GM23338 (cell line): ENCODE results near the gene BRME1. TPM values are rescaled to one million over a fixed set of nuclear protein-coding genes. Genes with fewer than 3 reads are reported as not detected.

Source experiments
- ATAC-seq: fragments of 200-7000 bp; cut with Tn5 transposase; 3 replicates; pipeline ENCODE4 v1.9.1; 2020
- DNase-seq: peaks from one replicate; pipeline ENCODE4 v3.0.0-alpha.2; 2015; ENCODE audit warnings: low spot score
- H2AFZ ChIP-seq: fragments of 200-600 bp; sonication (generic); 2 replicates; pipeline ENCODE4 v1.8.0; 2016; ENCODE audit warnings: antibody characterized with exemption, mild to moderate bottlenecking, moderate library complexity
- H3F3A ChIP-seq: fragments of 200-600 bp; sonication (generic); replicated peaks from 2 replicates; pipeline ENCODE4 v1.8.0; 2017; ENCODE audit warnings: antibody characterized with exemption, mixed run types, low read depth
- H3K27ac ChIP-seq: fragments of 200-600 bp; sonication (generic); 2 replicates; pipeline ENCODE4 v1.6.1; 2016; ENCODE audit warnings: low read depth
- H3K27me3 ChIP-seq: fragments of 200-600 bp; sonication (generic); 2 replicates; pipeline ENCODE4 v1.8.0; 2016; ENCODE audit warnings: mild to moderate bottlenecking, mixed run types, moderate library complexity; ENCODE audit not compliant: insufficient read depth
- H3K36me3 ChIP-seq: fragments of 200-600 bp; sonication (generic); 2 replicates; pipeline ENCODE4 v1.8.0; 2016; ENCODE audit warnings: mild to moderate bottlenecking; ENCODE audit not compliant: insufficient read depth
- H3K4me1 ChIP-seq: fragments of 200-600 bp; sonication (generic); 2 replicates; pipeline ENCODE4 v1.8.0; 2016; ENCODE audit warnings: mild to moderate bottlenecking, moderate library complexity; ENCODE audit not compliant: insufficient read depth
- H3K4me2 ChIP-seq: fragments of 200-600 bp; sonication (generic); 2 replicates; pipeline ENCODE4 v1.7.1; 2017; ENCODE audit warnings: mixed run types
- H3K4me3 ChIP-seq: fragments of 200-600 bp; sonication (generic); 2 replicates; pipeline ENCODE4 v1.6.1; 2016; ENCODE audit warnings: mixed run types
- H3K79me2 ChIP-seq: fragments of 200-600 bp; sonication (generic); replicated peaks from 2 replicates; pipeline ENCODE4 v1.8.0; 2017; ENCODE audit warnings: mild to moderate bottlenecking; ENCODE audit not compliant: insufficient read depth
- H3K9me2 ChIP-seq: fragments of 200-600 bp; sonication (generic); 2 replicates; pipeline ENCODE4 v1.8.0; 2017; ENCODE audit not compliant: insufficient read depth
- H4K20me1 ChIP-seq: fragments of 200-600 bp; sonication (generic); replicated peaks from 2 replicates; pipeline ENCODE4 v1.8.0; 2017; ENCODE audit warnings: mild to moderate bottlenecking; ENCODE audit not compliant: insufficient read depth
- H3K27ac Mint-ChIP-seq: 2 replicates; pipeline ENCODE4 v1.8.0; 2020; ENCODE audit warnings: inconsistent platforms, mild to moderate bottlenecking, moderate library complexity, mixed read lengths
- H3K27me3 Mint-ChIP-seq: 3 replicates; pipeline ENCODE4 v1.8.0; 2022; ENCODE audit warnings: low read depth, mild to moderate bottlenecking, moderate library complexity, mixed read lengths, inconsistent platforms; ENCODE audit not compliant: insufficient read depth, poor library complexity
- H3K36me3 Mint-ChIP-seq: 3 replicates; pipeline ENCODE4 v1.8.0; 2021; ENCODE audit warnings: low read depth, mild to moderate bottlenecking, inconsistent platforms, moderate library complexity, mixed read lengths
- H3K4me1 Mint-ChIP-seq: 3 replicates; pipeline ENCODE4 v1.8.0; 2020; ENCODE audit warnings: mild to moderate bottlenecking, inconsistent platforms, mixed read lengths
- H3K4me3 Mint-ChIP-seq: 3 replicates; pipeline ENCODE4 v1.8.0; 2021; ENCODE audit warnings: moderate library complexity, mild to moderate bottlenecking, inconsistent platforms, mixed read lengths
- H3K9me3 Mint-ChIP-seq: 3 replicates; pipeline ENCODE4 v1.8.0; 2020; ENCODE audit warnings: moderate library complexity, mild to moderate bottlenecking, inconsistent platforms, mixed read lengths
- CREB1 ChIP-seq: fragments of 250-450 bp; sonication (Bioruptor Pico); IDR thresholded peaks from 2 replicates; pipeline ENCODE4 v1.5.0; 2020; ENCODE audit warnings: low read depth, mild to moderate bottlenecking, moderate library complexity
- CTCF ChIP-seq, 2 experiments: fragments of 200-600 bp in 1 of 2; sonication (generic) in 1 of 2; conservative IDR thresholded peaks; 2 replicates each; pipeline versions ENCODE4 v1.5.1 to v1.6.1; 2016 to 2017; ENCODE audit warnings: antibody characterized with exemption in 2 of 2, low read depth in 2 of 2, mild to moderate bottlenecking in 2 of 2, moderate library complexity in 1 of 2
- EZH2 ChIP-seq: fragments of 200-600 bp; sonication (generic); IDR thresholded peaks from one replicate; pipeline ENCODE4 v1.8.0; 2017; ENCODE audit warnings: antibody characterized with exemption, mild to moderate bottlenecking, low read depth; ENCODE audit not compliant: unreplicated experiment
- JUNB ChIP-seq: IDR thresholded peaks from one replicate; pipeline ENCODE4 v1.6.1; 2016; ENCODE audit warnings: antibody characterized with exemption; ENCODE audit not compliant: unreplicated experiment
- REST ChIP-seq: IDR thresholded peaks from one replicate; pipeline ENCODE4 v1.6.1; 2018; ENCODE audit warnings: antibody characterized with exemption; ENCODE audit not compliant: unreplicated experiment
- ZNF462 ChIP-seq: fragments of 250-450 bp; sonication (Bioruptor Pico); IDR thresholded peaks from 2 replicates; pipeline ENCODE4 v1.5.0; 2020; ENCODE audit warnings: mild to moderate bottlenecking, moderate library complexity
- polyA plus RNA-seq: library from polyadenylated mRNA; unstranded; fragments of >200 nt; fragmentation: Nextera tagmentation; extraction: Ambion mirVana; gene quantifications from 2 replicates; pipeline ENCODE4 v1.2.1, GENCODE V29; 2016
- total RNA-seq: library from RNA; depleted of rRNA; stranded (reverse); fragments of >200 nt; shearing (Covaris generic); gene quantifications from 2 replicates; pipeline ENCODE4 v1.2.3, GENCODE V29; 2014
- TF ChIP-seq, protein P1 (sequence below): IDR thresholded peaks from 2 replicates; pipeline ENCODE4 v1.6.1; 2016; ENCODE audit warnings: antibody characterized with exemption

BRME1 gene
- total and polyA plus RNA-seq, 2 experiments from 2014 or later = 3.9 to 4.0 TPM

GRCh38 chr19:13833330-13834243, 72.3 kb downstream of the BRME1 start:
- Histone ChIP-seq H3K27ac (peak overlapping the region; percentile 78), H3K4me2 (peak overlapping the region; percentile 92), H3K79me2 (peaks cover 5% of the 10 kb centered on the region; the same call in 1 of the 2 replicates), H2AFZ (0 out of 2 replicates have a peak overlapping the region, but pooled peaks have one; percentile 56), H3K27me3 (no peaks in the 10 kb centered on the region), H4K20me1 (no peaks in the 10 kb centered on the region; the same call in 1 of the 2 replicates), H3K4me1 (peaks cover 14% of the 10 kb centered on the region; the same call in 1 of the 2 replicates), H3K9me2 (no peaks in the 10 kb centered on the region), H3F3A (peaks cover 16% of the 10 kb centered on the region; the same call in 1 of the 2 replicates), H3K36me3 (no peaks in the 10 kb centered on the region), H3K4me3 (peak overlapping the region; percentile 70)
- TF ChIP-seq CTCF (conservative IDR thresholded peaks at IDR 0.05; ENCODE audit: low read depth in 2 of 2) (peak; percentile 49 to 75), JUNB (no peak), ZNF462 (CRISPR knock-in tag) (no peak), REST (no peak), EZH2 (no peak), CREB1 (CRISPR knock-in tag) (peak; percentile 64; the same call in 1 of the 2 replicates)
- TF ChIP-seq, protein P1, sequence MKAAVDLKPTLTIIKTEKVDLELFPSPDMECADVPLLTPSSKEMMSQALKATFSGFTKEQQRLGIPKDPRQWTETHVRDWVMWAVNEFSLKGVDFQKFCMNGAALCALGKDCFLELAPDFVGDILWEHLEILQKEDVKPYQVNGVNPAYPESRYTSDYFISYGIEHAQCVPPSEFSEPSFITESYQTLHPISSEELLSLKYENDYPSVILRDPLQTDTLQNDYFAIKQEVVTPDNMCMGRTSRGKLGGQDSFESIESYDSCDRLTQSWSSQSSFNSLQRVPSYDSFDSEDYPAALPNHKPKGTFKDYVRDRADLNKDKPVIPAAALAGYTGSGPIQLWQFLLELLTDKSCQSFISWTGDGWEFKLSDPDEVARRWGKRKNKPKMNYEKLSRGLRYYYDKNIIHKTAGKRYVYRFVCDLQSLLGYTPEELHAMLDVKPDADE = peak; percentile 28; the same call in 1 of the 2 replicates
- peak; percentile 96 for ATAC-seq
- peaks cover 20% of the 10 kb centered on the region for H3K36me3 Mint-ChIP-seq
- peak overlapping the region; percentile 80 for H3K4me3 Mint-ChIP-seq
- peaks cover 11% of the 10 kb centered on the region for H3K27me3 Mint-ChIP-seq
- H3K27ac Mint-ChIP-seq = peak overlapping the region; percentile 86; the same call in 1 of the 2 replicates
- DNase-seq = peak; percentile 96
- H3K9me3 Mint-ChIP-seq = no peaks in the 10 kb centered on the region
- peaks cover 11% of the 10 kb centered on the region for H3K4me1 Mint-ChIP-seq
